Hematopoietic multipotent progenitor cell treated with erythropoietin and hydrocortisone succinate and interleukin-3 and kit ligand, for 15 days (in vitro differentiated cells): ENCODE results near the gene SCGB3A1.
A peak's percentile ranks its signal among the peaks of the same experiment; 100 is the strongest.

Source experiments
- DNase-seq: peaks from one replicate; pipeline ENCODE4 v3.0.0-alpha.2; 2015; ENCODE audit warnings: low spot score

Gene SCGB3A1

DNA sequence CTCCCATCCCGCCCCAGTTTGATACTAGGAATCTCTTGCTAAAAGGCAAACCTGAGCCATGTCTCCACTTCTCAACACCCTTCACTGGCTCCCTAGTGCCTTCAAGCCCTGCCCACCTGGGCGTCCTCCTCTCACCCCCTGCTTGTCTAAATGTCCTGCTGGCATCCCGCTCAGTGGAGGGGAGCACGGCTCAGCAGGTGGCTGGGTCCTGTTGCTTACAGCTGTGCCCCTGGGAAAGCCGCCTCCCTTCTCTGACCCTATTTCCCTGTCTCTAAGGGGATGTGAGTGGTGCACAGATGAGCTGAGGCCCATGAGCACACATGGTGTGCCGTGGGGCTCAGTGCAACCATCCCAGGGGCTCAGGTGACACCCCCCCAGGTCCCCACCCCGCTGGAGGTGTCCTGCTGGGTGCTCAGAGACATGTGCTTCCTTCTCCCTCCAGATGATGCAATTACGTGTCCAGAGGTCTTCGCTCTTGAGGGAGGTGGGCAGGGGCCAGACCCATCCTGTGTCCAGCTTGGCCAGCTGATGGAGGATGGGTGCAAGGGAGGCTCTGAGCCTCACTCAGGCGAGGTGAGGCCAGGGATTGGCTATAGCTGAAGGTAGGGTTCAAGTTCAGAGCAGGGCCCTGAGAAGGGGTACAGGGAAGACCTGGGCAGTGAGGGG lies 34.0 kb upstream of the SCGB3A1 start:
- no peak for DNase-seq

DNA sequence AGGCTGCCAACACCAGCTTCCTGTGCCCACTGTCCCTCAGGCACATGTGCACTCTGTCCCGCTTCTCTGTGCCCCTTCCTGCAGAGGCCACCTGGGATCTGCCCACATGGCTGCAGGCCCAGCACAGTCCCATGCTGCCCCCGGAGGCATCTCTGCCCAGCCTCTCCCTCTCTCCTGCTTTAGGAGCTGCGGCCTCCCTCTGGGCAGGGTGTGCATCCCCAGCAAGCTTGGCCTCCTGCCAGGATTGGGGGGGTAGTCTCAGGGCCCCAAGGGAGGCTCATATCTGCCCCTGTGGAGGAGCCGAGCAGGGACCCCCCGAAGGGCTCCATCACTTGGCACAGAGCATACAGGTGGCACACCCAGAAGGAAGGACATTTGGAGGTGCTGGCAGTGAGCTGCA lies 33.3 kb upstream of the SCGB3A1 start:
- no peak for DNase-seq

DNA sequence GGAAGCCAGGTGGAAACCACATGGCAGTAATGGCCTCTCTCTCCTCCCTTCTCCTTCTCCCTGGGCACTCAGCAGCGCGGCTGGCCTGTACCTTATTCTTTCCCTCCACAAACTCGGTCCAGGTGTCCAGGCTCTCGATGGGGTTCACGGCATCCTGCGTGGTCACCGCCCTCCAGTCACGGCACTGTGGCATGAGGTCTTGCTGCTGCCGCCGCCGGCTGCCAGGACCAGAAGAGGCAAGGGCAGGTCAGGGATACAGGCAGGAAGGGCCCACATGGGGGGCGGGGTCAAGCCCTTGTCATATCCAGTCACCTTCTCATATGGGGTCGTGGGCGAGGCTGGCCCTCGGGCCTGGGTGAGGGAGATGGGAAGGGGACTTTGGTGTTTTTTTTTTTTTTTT lies 32.5 kb upstream of the SCGB3A1 start:
- DNase-seq = no peak

DNA sequence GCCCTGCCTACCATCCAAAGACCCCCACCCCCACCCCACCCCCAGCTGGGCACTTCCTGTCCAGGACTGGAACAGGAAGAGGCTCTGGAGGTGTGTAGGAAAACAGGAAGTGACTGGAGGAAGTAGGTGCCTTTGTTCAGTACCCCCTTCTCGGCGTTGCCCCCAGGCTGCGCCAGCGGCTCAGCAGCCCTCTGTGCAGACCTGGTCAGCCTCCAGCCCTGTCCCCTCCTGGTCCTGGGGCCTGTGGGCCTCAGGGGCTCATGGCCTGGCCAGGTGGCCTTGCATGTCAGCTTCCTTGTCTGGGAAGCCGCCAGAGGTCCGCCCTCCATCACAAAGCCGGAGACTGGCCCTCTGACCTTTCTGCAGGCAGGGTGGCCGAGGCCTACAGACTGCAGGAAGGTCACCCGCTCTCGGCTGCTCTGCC lies 32.1 kb upstream of the SCGB3A1 start:
- DNase-seq = no peak

DNA sequence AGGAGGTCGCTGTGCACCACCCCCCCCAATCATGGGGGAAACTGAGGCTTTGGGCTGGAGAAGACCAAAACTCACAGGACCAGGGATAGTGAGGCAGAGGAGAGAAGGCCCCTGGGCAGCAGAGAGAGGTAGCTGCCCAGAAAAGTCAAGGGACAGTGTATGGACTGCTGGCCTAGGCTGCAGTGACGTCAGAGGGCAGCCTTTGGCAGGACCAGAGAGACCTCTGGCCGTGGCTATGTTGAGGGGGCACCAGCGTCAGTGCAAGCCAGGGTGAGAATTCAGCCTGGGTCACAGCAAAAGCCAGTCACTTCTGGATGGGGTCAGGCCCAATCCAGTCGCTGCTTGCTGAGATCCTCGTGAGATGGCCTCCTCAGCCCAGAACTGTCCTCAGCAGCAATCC lies 31.6 kb upstream of the SCGB3A1 start:
- DNase-seq = no peak

DNA sequence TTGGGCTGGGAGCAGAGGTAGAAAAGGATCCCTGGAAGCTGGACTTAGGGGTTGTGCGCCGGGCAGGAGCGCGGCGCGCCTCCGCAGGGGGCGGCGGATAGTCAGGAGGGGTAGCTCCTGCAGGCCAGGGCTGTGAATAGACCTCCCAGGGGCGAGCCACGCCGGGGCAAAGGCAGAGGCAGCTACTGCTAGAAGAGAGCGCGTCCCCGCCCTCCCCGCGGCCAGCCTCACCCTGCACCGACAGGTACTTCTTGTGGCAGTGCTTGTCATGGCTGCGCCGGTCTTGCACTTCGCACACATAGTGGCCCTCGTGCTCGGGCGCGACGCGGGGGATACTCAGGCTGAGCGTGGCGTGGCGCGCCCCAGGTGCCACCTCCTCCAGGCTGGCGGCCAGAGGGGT lies 30.0 kb upstream of the SCGB3A1 start:
- DNase-seq = no peak

DNA sequence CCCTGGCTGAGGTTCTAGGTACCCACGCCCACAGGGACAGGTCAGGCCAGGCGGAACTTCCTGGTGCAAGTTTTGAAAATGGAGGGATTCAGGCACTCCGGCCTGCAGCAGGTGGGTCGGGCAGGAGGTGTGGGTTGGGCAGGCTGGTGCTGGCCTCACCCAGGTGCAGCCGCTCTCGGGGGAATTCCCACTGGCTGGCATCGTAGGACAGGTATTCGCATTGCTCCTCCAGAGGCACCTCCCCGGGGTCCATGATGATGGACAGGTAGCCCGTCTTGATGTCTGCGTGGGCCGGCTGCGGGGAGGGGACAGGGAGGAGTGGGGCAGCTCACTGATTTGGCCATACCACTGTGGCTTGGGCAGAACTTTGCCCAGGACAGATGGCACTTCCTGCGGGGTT lies 28.7 kb upstream of the SCGB3A1 start:
- no peak for DNase-seq

DNA sequence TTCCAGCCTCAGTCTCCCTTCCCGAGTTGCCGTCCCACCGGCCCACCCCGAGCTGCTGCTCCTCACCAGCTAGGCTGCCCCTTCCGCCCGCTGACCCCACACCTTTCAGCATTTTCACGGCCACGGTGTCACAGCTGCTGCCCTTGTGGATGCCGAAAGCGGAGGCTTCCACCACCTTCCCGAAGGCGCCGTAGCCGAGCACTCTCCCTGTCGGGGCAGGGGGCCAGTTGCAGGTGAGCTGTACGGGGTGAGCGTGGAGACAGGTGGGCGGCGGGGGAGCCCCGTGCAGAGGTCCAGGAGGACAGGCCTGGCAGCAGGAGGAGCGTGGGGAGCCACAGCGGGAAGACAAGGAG lies 28.2 kb upstream of the SCGB3A1 start:
- no peak for DNase-seq

DNA sequence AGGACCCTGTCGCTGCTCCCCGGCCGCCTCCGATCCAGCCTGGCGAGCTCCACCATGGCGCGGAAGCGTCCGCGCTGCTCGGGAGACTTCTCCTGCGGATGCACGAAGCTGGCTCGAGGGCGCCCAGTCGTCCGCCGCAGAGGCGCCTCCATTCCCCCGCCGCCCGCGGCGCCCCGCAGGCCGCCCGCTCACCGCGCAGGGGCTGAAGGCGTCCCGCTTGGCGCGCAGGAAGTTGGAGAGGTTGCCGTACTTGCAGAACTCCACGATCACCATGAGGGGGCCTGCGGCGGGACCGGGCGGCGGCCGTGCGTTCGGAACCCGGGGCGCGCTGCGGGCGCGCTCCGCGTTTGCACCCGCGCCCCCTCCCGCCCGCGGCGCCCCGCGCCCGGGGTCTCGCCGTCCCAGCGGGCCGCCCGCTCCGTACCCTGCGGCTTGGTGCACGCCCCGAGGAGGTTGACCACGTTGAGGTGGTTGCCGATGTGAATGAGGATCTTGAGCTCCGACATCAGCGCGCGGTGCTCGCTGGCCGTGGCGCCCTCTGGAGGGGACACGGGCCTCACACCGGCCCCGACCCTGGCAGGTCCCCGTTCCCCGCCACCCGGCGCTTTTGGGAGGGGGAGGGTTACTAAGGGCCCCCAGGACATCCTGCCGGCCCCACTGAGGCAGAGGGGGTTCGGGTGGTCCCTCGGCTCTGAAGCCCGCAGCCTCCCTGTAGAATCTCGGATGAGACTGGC lies 27.7 kb upstream of the SCGB3A1 start:
- peak; percentile 36 for DNase-seq

DNA sequence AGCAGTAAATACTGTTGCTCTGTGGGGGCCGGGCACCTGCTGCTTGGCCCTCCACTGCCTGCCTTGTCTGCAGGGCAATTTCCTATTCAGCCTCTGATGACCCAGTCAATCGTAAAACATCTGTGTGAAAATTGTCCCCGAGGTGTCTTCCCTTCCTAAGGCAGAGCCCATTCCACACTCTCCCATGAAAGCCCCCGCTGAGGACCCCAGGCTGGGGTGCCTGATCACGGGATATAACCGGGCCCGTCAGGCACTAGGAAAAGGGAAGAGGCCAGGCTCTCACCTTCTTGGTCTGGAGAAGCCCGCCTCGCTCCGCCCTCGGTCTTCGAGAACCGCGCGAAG lies 27.2 kb upstream of the SCGB3A1 start:
- no peak for DNase-seq

DNA sequence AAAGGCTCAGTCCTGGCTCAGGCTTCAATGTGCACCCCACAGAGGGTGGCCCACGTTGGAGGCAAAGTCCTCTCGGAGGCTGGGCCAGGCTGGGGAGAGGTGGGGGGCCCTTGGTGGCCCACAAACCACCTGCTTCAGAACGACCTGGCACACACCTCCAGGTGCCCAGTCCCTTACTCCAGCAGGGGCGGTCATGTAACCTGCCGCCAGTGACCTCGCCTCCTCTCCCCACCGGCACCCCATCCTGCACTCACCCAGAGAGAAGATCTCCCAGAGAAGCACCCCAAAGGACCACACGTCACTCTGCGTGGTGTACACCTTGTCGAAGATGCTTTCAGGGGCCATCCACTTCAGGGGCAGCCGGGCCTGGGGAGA lies 22.5 kb upstream of the SCGB3A1 start:
- DNase-seq = no peak

DNA sequence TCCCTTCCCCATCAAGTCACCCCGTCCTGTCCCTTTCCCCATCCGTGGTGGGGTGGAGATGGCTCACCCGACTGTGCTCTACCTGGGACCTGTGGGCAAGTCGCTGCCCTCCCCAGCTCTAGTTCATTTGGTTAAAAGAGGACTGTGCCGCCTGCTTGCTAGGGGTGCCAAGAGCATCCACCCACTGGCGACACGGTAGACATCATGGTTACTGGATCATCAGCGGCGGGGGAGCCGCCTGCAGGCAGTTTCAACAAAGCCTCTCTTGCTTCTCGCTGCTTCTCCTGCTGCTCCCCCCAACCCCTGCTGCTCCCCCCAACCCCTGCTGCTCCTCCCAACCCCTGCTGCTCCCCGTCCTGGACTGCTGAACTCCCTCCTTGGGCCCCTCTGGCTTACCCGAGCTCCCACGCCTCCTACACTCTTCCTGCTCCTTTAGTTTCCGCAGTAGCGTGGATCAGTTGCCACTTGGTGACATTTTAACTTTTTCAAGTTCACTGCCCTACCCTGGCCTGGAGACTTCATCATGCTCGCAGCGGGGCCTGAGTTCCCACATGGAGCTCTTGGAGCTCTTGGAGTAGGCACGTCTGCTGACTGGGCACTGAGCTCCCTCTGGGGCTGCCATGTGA lies 22.0 kb upstream of the SCGB3A1 start:
- DNase-seq = no peak

DNA sequence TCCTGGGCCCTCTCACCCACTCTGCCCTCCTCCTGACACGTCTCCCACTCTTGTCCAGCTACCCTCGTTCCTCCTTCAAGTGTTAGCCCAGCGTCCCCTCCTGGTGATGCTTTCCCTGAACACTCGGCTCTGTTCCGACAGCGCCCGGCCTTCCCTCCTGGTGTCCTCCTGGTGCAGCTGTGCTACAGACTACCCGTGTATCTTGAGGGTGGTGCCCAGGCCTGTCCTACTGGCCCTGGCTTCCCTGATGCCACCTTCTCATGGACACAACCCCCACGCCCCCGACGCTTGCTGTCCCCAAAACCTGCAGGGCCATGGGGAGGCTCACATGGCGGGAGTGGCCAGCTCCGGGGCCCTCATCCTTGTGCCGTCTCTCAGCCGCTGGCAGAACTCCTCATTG lies 21.4 kb upstream of the SCGB3A1 start:
- no peak for DNase-seq

DNA sequence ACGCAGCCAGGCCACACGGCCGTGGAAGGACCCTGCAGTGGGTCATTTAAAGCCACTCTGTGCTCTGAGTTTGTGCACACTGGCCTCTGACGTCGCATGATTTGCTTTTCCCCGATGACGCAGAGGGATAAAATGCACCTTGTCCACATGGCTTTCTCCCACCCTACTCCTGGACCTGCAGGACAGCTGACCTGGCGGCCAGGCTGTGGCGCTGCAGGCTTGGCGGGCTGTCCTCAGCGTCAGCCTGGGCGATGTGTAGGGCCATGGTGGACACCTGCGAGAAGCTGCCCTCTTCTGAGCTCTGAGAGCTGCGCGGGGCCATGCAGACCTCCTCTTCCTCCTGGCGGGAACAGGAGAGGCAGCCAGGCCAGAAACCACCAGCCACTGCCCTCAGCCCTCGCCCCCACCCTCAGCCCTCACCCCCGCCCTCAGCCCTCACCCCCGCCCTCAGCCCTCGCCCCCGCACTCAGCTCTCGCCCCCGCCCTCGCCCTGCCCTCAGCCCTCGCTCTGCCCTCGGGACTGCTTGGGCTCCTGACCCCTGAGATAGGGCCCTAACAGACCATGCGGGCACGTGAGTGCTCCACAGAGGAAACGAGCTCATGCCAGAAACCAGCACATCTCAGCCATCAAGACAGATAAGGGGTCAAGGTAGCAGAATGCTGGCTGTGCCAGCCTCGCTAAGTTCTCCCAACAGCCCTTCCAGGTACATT lies 20.0 kb upstream of the SCGB3A1 start:
- DNase-seq = no peak

DNA sequence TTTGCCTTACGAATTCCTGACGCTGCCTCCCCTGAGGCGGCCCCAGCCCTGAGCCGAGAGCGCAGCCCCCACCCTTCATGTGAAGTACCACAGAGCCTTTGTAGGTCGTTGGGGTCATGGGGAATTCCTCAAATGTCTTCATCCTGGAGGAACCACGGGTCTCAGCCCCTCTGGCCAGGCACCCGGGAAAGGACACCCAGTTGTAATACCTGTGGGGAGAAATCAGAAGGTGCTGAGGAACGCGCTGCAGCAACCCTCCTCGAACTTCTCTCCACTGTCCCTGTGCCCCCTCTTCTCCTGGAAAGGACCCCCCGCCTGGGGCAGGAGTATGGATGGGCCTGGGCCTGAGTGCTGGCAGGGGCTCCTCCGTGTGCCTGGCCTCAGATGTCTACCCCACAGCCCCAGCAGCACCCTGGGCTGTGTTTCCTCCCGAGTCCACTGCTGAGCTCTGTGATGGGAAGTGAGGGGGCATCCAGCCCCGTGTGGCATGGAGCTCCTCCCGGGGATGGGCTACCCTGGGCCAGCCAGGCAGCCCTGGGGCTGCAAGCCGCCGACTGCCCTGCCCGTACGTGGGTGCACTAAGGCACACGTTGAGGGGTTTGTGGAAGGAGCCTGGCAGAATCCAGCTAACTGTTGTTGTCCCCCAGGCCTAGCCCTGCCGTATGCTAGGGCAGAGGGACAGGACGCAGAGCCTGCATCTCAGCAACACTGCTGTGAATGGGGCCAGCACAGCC lies 18.7 kb upstream of the SCGB3A1 start:
- no peak for DNase-seq

DNA sequence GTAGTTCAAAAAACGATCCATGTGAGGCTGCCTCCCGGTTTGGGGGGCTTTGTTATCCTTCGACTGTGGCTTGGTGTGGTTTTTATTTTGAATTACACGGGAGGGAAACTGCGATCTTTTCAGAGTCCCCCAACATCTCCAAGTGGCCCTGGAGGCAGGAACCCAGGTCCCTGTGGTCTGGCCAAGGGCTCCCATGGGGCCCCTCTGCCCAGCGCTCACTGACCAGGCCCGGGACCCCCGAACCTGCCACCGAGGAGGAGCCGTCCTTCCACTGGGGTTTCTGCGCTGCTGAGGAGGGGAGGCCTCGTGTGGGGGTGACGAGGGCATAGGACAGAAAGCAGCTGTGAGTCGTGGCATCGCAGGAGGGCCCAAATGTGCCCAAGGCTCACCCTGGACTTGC lies 18.1 kb upstream of the SCGB3A1 start:
- DNase-seq = no peak

DNA sequence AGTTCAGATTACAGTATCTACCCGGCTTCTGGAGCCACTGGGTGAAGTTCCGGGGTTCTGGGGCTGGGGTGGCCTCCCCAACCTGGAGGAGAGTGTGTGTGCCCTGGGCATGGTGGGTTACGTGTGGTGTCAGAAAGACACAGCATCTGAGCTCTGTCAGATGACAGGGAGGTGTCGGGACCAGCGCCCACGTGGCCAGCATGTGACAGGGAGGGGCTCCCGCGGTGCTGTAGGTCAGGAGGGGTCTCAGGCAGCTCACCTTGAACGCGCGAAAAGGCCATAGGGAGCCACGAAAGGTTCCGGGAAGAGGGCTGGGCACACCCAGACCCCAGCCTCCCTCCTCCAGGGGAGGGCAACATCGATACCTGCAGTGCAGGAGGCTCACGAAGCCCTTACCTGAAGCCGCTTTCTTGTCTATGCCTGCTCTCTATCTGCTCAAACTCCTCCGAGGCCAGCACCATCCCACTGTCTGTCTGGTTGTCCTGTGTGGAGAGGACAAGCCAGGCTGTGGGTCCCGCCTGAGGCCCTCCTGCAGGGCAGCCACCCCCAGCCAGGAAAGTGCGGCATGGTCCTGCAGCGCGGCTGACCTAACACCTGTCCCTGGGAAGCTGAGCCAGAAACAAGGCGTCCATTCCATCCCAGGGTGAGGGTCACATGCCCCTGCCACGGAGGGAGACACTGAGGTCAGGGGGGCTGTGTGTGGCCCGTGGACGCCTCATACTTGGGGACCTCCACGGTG lies 17.4 kb upstream of the SCGB3A1 start:
- DNase-seq = no peak

DNA sequence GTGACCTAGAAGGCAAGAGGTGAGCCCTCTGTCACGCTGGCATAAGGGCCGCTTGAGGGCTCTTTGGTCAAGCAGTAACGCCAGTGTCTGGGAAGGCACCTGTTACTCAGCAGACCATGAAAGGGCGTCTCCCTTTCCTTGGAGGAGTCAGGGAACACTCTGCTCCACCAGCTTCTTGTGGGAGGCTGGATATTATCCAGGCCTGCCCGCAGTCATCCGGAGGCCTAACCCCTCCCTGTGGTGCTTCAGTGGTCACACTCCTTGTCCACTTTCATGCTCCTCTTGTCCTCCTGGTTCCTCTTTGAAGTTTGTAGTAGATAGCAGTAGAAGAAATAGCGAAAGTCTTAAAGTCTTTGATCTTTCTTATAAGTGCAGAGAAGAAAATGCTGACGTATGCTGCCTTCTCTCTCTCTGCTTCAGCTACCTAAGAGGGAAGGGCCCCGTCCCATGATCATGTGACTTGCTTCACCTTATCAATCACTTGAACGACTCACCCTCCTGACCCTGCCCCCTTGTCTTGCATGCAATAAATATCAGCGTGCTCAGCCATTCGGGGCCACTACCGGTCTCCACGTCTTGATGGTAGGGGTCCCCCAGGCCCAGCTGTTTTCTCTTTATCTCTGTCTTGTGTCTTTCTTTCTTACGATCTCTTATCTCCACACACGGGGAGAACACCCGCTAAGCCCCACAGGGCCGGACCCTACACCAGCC lies 16.7 kb upstream of the SCGB3A1 start:
- DNase-seq = peak; percentile 14

DNA sequence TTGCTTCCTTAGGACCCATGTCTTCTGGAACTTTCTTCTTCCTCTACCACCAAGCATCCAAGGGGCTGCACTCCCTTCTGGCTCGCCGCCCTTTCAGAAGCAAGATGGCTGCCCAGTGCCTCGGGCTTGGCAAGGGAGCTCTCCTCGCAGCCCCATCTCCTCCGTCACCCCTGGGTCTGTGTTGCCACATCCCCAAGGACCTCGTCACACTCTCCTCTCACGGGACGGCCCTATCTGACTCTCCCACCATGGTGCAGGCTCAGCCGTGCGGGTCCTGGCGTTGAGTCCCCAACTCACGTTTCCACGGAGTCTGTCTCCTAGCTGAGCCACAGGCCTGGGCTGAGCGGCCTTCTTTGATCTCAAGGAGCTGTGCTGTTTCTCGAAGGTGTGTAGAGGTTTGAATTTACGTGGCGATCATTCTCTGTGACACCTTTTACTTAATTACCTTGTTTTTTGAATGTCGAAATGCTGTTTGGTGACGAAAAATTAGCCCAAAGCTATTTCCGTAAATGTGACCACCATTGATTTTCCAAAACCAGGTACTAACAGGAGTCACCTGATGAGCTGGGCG lies 15.0 kb upstream of the SCGB3A1 start:
- DNase-seq = no peak

DNA sequence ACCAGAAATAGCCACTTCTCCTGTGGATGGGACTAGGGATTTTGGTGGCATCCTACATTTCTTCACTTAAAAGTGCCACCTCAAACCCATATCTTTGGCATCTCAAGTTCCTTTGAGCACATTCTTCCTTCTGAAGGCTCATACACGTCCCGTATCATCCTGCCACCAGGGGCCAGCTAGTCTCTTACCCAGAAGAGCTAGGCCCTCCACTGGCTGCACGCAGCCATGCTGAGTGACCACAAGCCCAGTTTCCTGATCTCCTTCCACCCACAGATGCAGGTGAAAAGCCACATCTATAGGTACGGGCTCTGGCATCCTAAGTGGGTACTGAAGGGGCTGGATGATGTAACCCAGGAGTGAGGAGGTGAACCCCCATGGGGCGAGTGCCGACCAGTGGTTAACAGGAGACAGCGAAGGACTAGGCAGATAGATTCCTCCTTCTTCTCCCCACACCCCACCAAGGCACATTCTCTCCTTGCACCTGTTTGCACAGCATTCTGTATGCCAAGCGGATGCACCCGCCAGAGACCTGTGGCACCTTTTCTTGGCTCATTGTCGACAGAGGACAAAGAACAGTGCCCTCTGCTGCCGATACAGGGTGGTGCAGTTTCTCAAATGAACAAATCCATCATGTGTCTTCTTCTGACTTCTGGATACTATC lies 14.4 kb upstream of the SCGB3A1 start:
- peak; percentile 80 for DNase-seq
